NCI-H2196 treated with DMSO at 0.1 percent for 48 hours (cell line): ENCODE measurements around the gene SEMA3B.

Source experiments
- DNase-seq: peaks from one replicate; lab custom pipeline; 2025; ENCODE audit not compliant: unreplicated experiment; lab: John Stamatoyannopoulos, UW

The SEMA3B gene

DNA sequence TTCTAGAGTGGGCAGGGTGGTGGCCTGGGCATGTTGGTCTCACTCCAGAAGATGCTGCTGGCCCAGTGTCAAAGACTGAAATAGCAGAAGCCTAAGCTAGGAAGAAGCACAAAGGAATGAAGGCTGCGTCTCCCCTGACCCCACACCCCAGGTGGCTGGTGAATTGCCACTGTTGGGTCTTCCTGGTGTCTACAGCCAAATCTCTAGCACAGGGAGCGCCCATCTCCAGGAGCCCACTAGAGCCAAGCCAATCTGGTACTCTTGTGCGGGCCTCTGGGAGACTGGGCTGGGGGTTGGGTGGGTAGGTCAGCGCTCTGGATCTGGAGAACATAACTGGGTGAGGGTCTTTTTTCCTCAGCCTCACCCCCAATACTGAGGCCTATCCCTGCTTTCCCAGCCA, 58.2 kb downstream of the SEMA3B start:
- DNase-seq: no peak
